Hepatocyte (in vitro differentiated cells): ENCODE results near the gene TRIM52.

Source experiments
- CTCF ChIP-seq: fragments of 200-600 bp; sonication (generic); IDR thresholded peaks from 2 replicates; pipeline ENCODE4 v1.5.1; 2016; ENCODE audit warnings: antibody characterized with exemption, mild to moderate bottlenecking; ENCODE audit not compliant: poor library complexity
- EZH2 ChIP-seq: fragments of 200-600 bp; sonication (generic); IDR thresholded peaks from 2 replicates; pipeline ENCODE4 v1.6.1; 2016; ENCODE audit warnings: antibody characterized with exemption, mild to moderate bottlenecking, borderline replicate concordance

- no peak for TF ChIP-seq CTCF
- no peak for TF ChIP-seq EZH2
Observed at GRCh38 chr5:181231432-181231831, 29.5 kb downstream of the TRIM52 start.
